Stimulated activated CD4-positive, alpha-beta T cell treated with anti-CD3 and anti-CD28 coated beads, Interleukin-4, amount 100 ng/mL, for 1 hour (primary cell): ENCODE results near the gene EYA2.

Source experiments
- DNase-seq: peaks from one replicate; pipeline ENCODE4 v3.0.0-alpha.2; 2020

Gene EYA2

GRCh38 chr20:46933150-46933549, 38.5 kb downstream of the EYA2 start:
- DNase-seq, result no peak

DNA sequence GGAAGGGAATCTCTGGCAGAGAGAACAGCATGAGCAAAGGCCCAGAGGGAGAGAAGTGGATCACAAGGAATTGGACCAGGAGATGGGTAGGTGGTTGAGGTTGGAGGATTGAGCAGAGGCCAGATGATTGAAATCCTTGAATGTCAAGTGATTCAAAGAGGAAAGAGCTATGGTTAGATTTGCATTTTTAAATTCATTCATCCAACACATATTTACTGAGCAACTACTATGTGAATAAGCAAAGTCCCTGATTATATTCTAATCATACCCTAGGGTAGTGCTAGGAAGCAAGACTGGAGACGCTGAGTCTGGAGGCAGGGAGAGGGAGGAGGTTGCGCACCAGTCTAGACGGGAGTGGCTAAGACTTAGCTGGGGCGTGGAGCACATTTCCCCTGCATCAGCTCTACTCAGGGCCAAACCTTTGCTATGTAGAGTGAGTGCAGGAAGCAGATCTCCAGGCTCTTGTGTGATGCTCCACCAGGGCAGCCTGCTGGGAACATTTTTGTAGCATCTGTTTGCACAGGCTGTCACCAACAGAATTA, 40.2 kb downstream of the EYA2 start:
- no peak for DNase-seq

GRCh38 chr20:46935394-46936017, 40.9 kb downstream of the EYA2 start:
- DNase-seq, result no peak

DNA sequence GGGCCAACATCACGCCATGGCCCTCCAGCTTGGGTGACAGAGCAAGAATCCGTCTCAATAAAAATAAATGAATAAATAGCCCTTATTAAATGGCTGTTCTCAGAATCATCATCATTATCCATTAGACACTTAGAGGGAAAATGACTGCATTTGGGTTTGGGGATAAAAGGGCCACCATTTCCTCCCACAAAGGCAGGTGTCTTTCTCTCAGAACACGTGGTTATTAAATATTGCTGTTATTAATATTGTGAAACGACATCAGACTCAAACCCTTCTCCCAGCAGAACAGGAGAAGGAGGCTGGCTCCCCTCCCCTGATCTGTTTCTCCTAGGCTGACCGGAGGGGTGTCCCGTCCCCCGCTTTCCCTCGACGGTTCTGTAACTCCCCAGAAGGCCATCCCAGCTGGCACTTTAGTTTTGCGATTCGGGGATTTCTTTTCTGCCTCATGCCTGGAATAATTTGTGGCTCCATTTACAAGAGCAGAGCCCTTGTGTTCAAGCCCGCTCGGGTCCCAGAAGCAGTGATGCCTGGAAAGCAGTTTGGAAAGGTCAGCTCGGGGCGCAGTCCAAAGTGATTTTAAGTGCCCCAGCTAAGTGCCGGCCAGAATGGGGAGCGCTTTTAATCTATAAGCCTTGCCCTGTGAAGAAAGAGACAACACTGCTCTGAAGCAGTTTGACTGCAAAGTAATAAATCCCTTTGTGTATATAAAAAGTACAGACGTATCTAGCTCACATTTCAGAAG, 41.9 kb downstream of the EYA2 start:
- DNase-seq, result no peak

GRCh38 chr20:46937157-46937523, 42.5 kb downstream of the EYA2 start:
- DNase-seq, result no peak

GRCh38 chr20:46937533-46938226, 43.0 kb downstream of the EYA2 start:
- no peak for DNase-seq

- no peak for DNase-seq
Measured at GRCh38 chr20:46938434-46938833, 43.8 kb downstream of the EYA2 start.

DNA sequence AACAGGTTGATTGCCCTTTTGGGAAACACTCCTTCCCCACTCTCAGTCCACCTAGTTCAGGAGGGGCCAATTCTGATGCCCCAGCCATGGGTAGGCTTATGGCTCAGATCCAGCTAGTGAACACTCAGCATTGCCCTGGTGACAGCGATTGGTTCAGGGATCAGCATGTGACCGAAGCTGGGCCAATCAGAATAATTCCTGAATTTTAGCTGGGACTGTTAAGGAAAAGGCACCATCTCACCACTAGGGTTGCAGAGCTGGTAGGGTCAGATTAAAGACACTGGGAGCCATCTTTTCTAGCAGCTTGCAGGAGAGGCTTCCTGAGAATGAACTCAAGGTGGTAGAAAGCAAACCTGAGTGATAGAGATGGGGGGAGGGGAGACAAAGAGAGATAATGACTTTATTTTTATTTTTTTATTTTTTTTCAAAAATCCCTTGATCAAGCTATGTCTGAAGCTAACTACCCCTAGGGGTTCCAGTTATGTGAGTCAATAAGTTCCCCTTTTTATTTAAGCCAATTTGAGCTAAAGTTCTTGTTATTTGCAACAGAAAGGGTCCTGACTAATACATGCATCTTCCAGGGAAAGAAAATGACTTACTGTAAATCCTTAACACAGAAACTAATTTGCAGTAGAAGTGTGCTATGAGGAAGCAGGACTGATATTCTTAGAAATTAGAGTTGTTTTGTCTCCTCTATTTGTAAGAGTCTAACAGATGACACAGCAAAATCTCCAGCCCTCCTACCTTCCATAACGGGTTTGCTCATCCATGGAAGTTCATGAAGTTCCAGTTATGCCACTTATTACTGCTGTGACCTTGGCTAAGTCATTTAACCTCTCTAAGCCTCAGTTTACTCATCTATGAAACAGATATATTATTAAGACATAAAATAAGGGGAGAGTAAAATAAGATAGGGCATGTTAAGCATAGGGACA, 44.7 kb downstream of the EYA2 start:
- no peak for DNase-seq

DNA sequence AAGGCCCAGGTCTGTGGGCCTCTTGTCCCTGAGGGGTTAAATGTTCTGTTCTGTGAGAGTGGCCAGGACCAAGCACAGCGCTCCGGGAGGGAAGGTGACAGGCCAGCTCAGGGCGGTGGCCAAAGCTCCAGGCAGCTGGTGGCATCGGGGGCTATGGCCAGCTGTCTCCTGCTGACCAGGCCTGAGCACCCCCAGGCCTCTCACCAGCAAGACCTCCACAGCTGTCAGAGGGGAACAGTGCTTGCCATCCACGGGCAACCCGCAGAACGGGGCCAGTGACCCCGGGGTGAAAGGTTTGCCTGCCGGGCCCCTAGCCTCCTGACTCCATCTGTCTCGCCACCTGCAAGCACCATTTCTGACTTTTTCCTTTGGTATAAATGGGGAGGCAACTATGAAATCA, 46.0 kb downstream of the EYA2 start:
- no peak for DNase-seq

DNA sequence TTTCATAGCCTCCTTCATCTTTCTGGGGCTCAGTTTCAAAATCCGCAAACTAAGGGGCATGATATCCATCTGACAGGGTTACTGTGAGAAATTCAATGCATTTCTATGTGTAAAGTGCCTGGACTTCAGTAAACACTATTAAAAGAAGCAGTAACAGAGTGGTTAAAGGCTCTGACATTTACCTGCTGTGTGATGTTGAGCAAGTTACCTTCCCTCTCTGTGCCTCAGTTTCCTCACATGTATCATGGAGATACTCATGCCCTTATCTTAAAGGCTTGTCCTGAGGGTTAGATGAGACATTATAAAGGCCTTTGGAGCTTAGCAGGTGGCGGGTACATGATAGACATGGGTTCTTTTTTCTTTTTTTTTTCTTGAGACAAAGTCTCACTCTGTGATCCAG, 46.8 kb downstream of the EYA2 start:
- no peak for DNase-seq

GRCh38 chr20:46943861-46944591, 49.4 kb downstream of the EYA2 start:
- DNase-seq, result no peak

DNA sequence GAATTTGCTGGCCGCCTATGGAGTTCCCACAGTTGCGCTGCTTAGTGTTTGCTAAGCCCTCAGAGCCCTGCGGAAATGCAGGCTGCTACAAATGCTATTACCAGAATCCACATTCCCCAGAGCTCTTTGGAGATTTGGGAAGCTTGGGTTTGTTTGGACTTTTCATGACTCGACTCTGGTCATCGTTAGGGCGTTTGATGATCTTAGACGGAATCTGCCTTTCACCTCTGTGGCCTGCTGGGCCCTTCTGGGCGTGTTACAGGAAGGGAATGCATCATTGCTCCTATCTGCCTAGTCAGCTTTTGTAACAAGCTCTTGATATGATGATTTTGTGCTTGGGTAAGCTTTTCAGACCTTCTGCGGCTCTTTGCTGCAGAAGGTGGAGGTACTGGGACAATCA, 50.8 kb downstream of the EYA2 start:
- no peak for DNase-seq

- DNase-seq, result no peak
Measured at GRCh38 chr20:46946181-46946624, 51.6 kb downstream of the EYA2 start.

DNA sequence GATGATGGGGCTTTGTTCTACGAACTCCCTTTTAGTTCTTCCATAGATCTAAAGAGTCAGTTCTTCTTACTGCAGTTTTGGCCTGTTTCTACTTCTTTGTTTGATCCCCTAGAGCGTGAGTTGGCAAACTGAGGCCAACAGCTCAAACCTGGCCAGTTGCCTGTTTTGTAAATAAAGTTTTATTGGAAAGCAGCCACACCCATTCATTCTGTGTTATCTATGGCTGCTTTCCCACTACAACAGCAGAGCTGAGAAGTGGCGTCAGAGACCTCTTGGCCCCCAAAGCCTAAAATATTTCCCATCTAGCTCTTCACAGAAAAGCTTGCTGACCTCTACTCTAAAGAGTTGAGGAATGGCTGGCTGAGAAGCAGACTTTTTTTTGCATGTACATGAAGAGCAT, 52.2 kb downstream of the EYA2 start:
- no peak for DNase-seq

- DNase-seq, result no peak
Measured at GRCh38 chr20:46948081-46948480, 53.4 kb downstream of the EYA2 start.

GRCh38 chr20:46951405-46951804, 56.8 kb downstream of the EYA2 start:
- DNase-seq, result no peak

GRCh38 chr20:46951840-46952497, 57.3 kb downstream of the EYA2 start:
- no peak for DNase-seq

DNA sequence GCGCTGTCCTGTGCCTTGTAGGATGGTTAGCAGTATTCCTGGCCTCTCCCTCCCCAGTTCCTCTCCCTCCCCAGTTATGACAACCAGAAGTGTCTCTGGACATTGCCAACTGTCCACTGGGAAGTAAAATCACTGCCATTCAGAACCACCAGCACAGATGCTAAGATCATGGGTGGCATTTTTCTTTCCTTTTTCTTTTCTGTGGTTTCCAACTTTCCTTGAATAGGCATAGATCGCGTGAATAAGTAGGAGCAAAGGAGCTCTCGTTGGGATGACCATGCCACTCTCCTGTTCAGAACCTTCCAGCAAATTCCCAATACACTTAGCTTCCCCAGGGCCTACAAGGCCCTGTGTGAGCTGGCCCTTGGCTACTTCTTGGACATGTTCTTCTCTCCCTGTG, 59.0 kb downstream of the EYA2 start:
- DNase-seq, result no peak

DNA sequence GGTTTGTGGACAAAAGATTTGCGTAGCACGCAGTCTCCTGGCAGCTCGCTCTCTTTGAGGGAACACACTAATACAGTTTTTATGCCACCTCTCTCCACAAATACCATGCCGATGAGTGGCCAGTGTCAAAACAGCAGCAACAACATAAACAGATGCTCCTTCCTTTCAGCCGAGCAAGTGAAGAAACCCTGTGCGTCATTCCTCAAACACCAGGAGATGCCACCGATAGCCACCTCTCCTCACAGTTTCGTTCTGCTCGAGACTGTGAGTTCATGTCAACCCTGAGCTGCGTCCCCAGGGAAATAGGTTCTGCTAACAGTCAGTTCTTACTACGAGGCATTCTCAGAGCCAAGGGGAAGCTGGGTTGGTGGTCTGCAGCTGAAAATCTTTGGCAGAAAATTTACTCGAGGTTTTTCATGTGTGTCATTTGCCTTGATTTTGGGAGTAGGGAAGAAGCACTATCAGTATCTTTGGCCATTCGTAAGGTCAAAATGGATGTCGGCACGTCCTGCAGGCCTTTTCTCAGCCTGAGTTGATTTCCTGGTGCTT, 59.9 kb downstream of the EYA2 start:
- no peak for DNase-seq

DNA sequence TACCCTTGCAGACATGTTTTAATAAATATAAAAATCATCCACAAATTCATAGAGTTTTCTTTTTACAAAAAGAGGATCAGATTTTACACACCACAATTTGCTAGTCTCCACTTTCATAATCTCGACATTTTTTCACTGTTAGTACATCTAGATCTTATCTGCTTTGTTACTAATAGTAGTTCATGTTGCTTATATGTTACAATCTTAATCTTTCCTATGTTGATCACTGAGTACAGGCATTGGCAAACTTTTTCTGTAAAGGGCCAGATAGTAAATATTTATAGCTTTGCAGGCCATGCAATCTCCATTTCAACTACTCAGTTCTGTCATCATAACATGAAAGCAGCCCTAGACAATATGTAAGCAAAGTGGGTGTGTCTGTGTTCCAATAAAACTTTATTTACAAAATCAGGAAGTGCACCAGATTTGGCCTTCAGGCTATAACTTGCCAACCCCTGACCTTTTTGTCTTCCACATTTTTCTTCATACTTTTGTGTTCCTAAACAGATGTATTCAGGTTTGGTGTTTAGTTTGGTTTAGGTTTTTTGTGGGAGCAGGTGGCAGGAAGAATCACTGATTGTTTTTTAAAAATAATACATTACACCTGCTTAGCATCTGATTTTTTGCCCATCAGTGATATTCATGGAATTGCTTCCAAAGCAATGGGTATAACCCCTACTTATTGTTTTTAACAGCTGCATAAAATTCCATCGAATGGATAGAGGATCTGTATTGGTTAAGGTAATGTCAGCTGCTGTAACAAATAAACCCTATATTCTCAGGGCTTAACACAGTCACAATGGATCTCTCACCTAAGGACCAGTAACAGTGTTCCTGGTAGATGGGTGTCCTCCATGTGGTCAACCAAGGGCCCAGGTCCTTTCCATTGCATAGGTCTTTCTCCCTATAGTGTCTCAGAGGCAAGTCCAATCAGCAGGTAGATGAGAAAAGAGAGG, 61.2 kb downstream of the EYA2 start:
- DNase-seq, result no peak
